ENCODE data around the gene RBBP8NL. TPM values are rescaled to one million over a fixed set of nuclear protein-coding genes. Genes with fewer than 3 reads are reported as not detected.
A peak's percentile ranks its signal among the peaks of the same experiment; 100 is the strongest.

RBBP8NL gene
- total RNA-seq, 1 experiment from 2014 or later: not detected

- no TSS peak for BruUV-seq (replicated peaks)
- no peak overlapping the region for H3K4me3 ChIP-seq (ENCODE audit: low read depth in 2 of 2, low read length in 2 of 2)
- ATAC-seq: peak; percentile 12
- ChIA-PET POLR2A (no interaction called here), CTCF (no interaction called here)
- H3K4me1 ChIP-seq (ENCODE audit: control insufficient read depth, insufficient read depth, low read length): peaks cover 2% of the 10 kb centered on the region; the same call in 1 of the 2 replicates
- no peak for TF ChIP-seq TCF7L2 (IDR thresholded peaks at IDR 0.05; ENCODE audit: low read depth, low read length)
- no peak for TF ChIP-seq POLR2AphosphoS5 (IDR thresholded peaks at IDR 0.05; ENCODE audit: low read depth, low read length)
- TF ChIP-seq CTCF (IDR thresholded peaks at IDR 0.05): no peak
- no peak for TF ChIP-seq SIN3A (IDR thresholded peaks at IDR 0.05; ENCODE audit: borderline replicate concordance, insufficient read depth, low read depth, low read length)
- no peak for TF ChIP-seq REST (IDR thresholded peaks at IDR 0.05; ENCODE audit: insufficient read depth in 1 of 2, low read depth in 2 of 2, low read length in 1 of 2)
- no peak overlapping the region for H3K27ac ChIP-seq (ENCODE audit: low read length)
- H3K9me3 ChIP-seq (ENCODE audit: control insufficient read depth, insufficient read depth, low read depth, low read length): no peaks in the 10 kb centered on the region
- in situ Hi-C loops (cut with HindIII; ENCODE audit: low pct_unique_long_range_greater_than_20kb, low sequenced_read_pairs) (no loop called here), intact Hi-C loops (cut with micrococcal nuclease; ENCODE audit: unreplicated experiment) (no loop called here)
- no peak for DNase-seq (ENCODE audit: low read depth, low spot score)
- H3K36me3 ChIP-seq (ENCODE audit: control insufficient read depth, insufficient read depth, low read length): no peaks in the 10 kb centered on the region
- no peaks in the 10 kb centered on the region for H3K27me3 ChIP-seq (ENCODE audit: control insufficient read depth, insufficient read depth, low read length)
Observed at GRCh38 chr20:62452475-62453095, 25.2 kb upstream of the RBBP8NL start.

GRCh38 chr20:62451970-62452369, 24.6 kb upstream of the RBBP8NL start:
- H3K4me1 ChIP-seq (ENCODE audit: control insufficient read depth, insufficient read depth, low read length): peaks cover 2% of the 10 kb centered on the region; the same call in 1 of the 2 replicates
- ATAC-seq: no peak
- no peaks in the 10 kb centered on the region for H3K9me3 ChIP-seq (ENCODE audit: control insufficient read depth, insufficient read depth, low read depth, low read length)
- in situ Hi-C loops (cut with HindIII; ENCODE audit: low pct_unique_long_range_greater_than_20kb, low sequenced_read_pairs) (no loop called here), intact Hi-C loops (cut with micrococcal nuclease; ENCODE audit: unreplicated experiment) (no loop called here)
- no peaks in the 10 kb centered on the region for H3K36me3 ChIP-seq (ENCODE audit: control insufficient read depth, insufficient read depth, low read length)
- CTCF ChIA-PET: no interaction called here
- no peak for TF ChIP-seq SIN3A (IDR thresholded peaks at IDR 0.05; ENCODE audit: borderline replicate concordance, insufficient read depth, low read depth, low read length)
- no peak for TF ChIP-seq REST (IDR thresholded peaks at IDR 0.05; ENCODE audit: insufficient read depth in 1 of 2, low read depth in 2 of 2, low read length in 1 of 2)
- TF ChIP-seq TCF7L2 (IDR thresholded peaks at IDR 0.05; ENCODE audit: low read depth, low read length): no peak
- no peak for TF ChIP-seq POLR2AphosphoS5 (IDR thresholded peaks at IDR 0.05; ENCODE audit: low read depth, low read length)
- TF ChIP-seq CTCF (IDR thresholded peaks at IDR 0.05): no peak
- no TSS peak for BruUV-seq (replicated peaks)
- no peak overlapping the region for H3K4me3 ChIP-seq (ENCODE audit: low read depth in 2 of 2, low read length in 2 of 2)
- DNase-seq (ENCODE audit: low read depth, low spot score): no peak
- POLR2A ChIA-PET: no interaction called here
- H3K27me3 ChIP-seq (ENCODE audit: control insufficient read depth, insufficient read depth, low read length): no peaks in the 10 kb centered on the region
- no peak overlapping the region for H3K27ac ChIP-seq (ENCODE audit: low read length)
